ENCODE data around the gene DPP6.

DNA sequence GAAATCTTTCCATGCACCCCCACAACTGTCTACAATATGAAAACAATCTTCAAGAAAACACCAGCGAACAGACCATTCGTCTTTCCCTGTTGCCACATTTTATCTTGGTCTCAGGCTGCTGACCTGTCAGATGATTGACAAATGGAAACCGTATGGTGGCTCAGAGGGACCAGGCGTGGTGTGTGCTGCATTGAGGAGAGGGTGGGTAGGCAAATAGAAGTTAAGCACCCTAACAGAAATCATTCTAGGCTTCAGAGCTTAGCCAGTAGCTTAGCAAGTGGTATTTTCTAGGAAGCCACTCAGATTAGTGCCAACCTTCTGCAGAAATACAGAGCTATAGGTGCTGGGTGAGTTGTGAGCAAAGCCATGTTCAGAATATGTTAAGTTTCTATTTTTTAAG lies 114.9 kb downstream of the DPP6 start:
- TF ChIP-seq CTCF (conservative IDR thresholded peaks at IDR 0.05; ENCODE audit: low read length) (no peak), EZH2phosphoT487 (IDR thresholded peaks at IDR 0.05; ENCODE audit: borderline replicate concordance, low read depth, low read length) (no peak)
